Vagina (tissue), 2 donors: ENCODE results near the gene RNPEPL1. TPM values are rescaled to one million over a fixed set of nuclear protein-coding genes. Genes with fewer than 3 reads are reported as not detected.
A peak's percentile ranks its signal among the peaks of the same experiment; 100 is the strongest.

Source experiments
- DNase-seq, 2 donors: peaks; one replicate each; pipeline ENCODE4 v3.0.0-alpha.2; 2017; ENCODE audit errors: extremely low spot score in 2 of 2
- H3K27ac ChIP-seq: fragments of 200-600 bp; sonication (generic); one replicate; pipeline ENCODE4 v1.5.1; 2019
- H3K27me3 ChIP-seq: fragments of 200-600 bp; sonication (generic); one replicate; pipeline ENCODE4 v1.5.1; 2019
- H3K36me3 ChIP-seq, 2 donors: fragments of 200-600 bp; sonication (generic); one replicate each; pipeline ENCODE4 v1.5.1; 2017 to 2019
- H3K4me1 ChIP-seq: fragments of 200-600 bp; sonication (generic); one replicate; pipeline ENCODE4 v1.5.1; 2019
- H3K4me3 ChIP-seq, 2 donors: fragments of 200-600 bp; sonication (generic); 1 replicate in 1 of 2; 2 replicates in 1 of 2; pipeline ENCODE4 v1.5.1; 2016 to 2019
- H3K9me3 ChIP-seq: fragments of 200-600 bp; sonication (generic); one replicate; pipeline ENCODE4 v1.5.1; 2019
- CTCF ChIP-seq, 3 experiments: fragments of 450-650 bp in 2 of 3; fragments of 200-600 bp in 1 of 3; sonication (generic) in 1 of 3; IDR thresholded peaks; one replicate each; pipeline ENCODE4 v1.5.1; 2017 to 2019; ENCODE audit warnings: antibody characterized with exemption in 3 of 3, mild to moderate bottlenecking in 2 of 3, moderate library complexity in 2 of 3
- POLR2A ChIP-seq, 2 donors: fragments of 450-650 bp; IDR thresholded peaks; one replicate each; pipeline ENCODE4 v1.6.1; 2017; ENCODE audit warnings: antibody characterized with exemption in 2 of 2, mild to moderate bottlenecking in 2 of 2, moderate library complexity in 2 of 2
- POLR2AphosphoS5 ChIP-seq, 2 donors: sonication (generic); formaldehyde crosslinking; IDR thresholded peaks; one replicate each; pipeline ENCODE4 v1.9.0; 2017; ENCODE audit warnings: antibody characterized with exemption in 2 of 2, mild to moderate bottlenecking in 2 of 2, low read depth in 1 of 2; ENCODE audit not compliant: insufficient read depth in 1 of 2
- intact Hi-C: fragments of 100-400 bp; cut with DNase I; formaldehyde crosslinking; loops from one replicate; pipeline ENCODE4 v1.15.1; 2023
- total RNA-seq: library from RNA; depleted of rRNA; stranded (reverse); fragments of >200 nt; gene quantifications from one replicate; pipeline ENCODE4 v1.2.3, GENCODE V29; 2016

RNPEPL1 gene
- total RNA-seq, 1 donor from 2014 or later, result 65.1 TPM

DNA sequence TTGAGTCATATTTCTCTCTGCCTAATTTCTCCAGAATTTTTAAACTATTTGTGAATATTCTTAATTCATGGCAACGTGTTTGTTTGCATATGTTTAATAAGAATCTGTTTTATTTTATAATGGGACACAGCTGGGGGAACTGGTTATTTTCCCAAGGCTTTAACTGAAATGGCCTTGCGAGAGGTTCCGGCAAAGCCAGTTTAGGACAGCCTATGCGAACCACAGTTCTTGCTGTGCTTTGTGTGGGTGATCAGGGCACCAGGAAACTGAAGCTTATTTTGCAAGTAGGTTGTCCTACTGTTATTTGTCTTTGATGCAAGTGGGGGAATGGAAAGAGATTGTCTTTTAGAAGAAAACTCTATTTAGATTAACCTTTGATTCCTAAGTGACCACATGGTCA is 17.0 kb upstream of the RNPEPL1 start:
- Histone ChIP-seq H3K4me3 (no peak overlapping the region), H3K36me3 (peaks cover 0 to 9% of the 10 kb centered on the region in 2 donors), H3K27ac (no peak overlapping the region), H3K27me3 (no peaks in the 10 kb centered on the region), H3K4me1 (no peaks in the 10 kb centered on the region), H3K9me3 (no peaks in the 10 kb centered on the region)
- intact Hi-C loops, result no loop called here
- DNase-seq, result no peak
- no peak for TF ChIP-seq POLR2A (IDR thresholded peaks at IDR 0.05)
- TF ChIP-seq CTCF (IDR thresholded peaks at IDR 0.05), result no peak
- no peak for TF ChIP-seq POLR2AphosphoS5 (IDR thresholded peaks at IDR 0.05; ENCODE audit: insufficient read depth in 1 of 2, low read depth in 1 of 2)

DNA sequence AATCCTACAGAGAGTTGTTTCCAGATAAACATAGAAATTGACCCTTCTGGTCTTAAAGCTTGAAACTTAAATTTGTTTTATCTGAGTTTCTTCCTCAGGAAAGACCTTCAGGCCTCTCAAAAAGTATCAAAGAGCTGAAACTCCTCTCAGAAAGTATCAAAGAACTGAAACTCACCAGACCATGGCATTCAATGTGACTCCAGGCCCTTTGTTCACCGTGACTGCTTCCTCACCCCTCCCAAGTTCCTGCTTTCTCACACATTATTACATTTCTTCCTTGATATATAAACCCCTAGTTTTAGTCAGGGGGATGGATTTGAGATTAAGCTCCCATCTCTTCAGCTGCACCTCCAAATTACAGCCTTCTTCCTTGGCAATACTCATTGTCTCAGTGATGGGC is 16.5 kb upstream of the RNPEPL1 start:
- H3K9me3 ChIP-seq, result no peaks in the 10 kb centered on the region
- H3K4me1 ChIP-seq, result peaks cover 4% of the 10 kb centered on the region
- TF ChIP-seq CTCF (IDR thresholded peaks at IDR 0.05), result no peak
- TF ChIP-seq POLR2AphosphoS5 (IDR thresholded peaks at IDR 0.05; ENCODE audit: insufficient read depth in 1 of 2, low read depth in 1 of 2), result no peak
- TF ChIP-seq POLR2A (IDR thresholded peaks at IDR 0.05), result no peak
- no peak overlapping the region for H3K4me3 ChIP-seq
- intact Hi-C loops, result no loop called here
- no peak overlapping the region for H3K27ac ChIP-seq
- peaks cover 0 to 9% of the 10 kb centered on the region in 2 donors for H3K36me3 ChIP-seq
- H3K27me3 ChIP-seq, result no peaks in the 10 kb centered on the region
- peak in 1 of 2 donors; percentile 10 for DNase-seq

- H3K27me3 ChIP-seq, result no peaks in the 10 kb centered on the region
- H3K9me3 ChIP-seq, result no peaks in the 10 kb centered on the region
- H3K4me1 ChIP-seq, result peaks cover 26% of the 10 kb centered on the region
- H3K4me3 ChIP-seq, result no peak overlapping the region
- intact Hi-C loops, result no loop called here
- H3K36me3 ChIP-seq, result peaks cover 0 to 9% of the 10 kb centered on the region in 2 donors
- DNase-seq, result peak; percentile 67 to 76
- TF ChIP-seq POLR2A (IDR thresholded peaks at IDR 0.05) (no peak), CTCF (IDR thresholded peaks at IDR 0.05) (no peak), POLR2AphosphoS5 (IDR thresholded peaks at IDR 0.05; ENCODE audit: insufficient read depth in 1 of 2, low read depth in 1 of 2) (no peak)
- H3K27ac ChIP-seq, result no peak overlapping the region
Measured at GRCh38 chr2:240553956-240554480, 14.3 kb upstream of the RNPEPL1 start.

GRCh38 chr2:240554767-240555493 is 13.4 kb upstream of the RNPEPL1 start:
- Histone ChIP-seq H3K27me3 (no peaks in the 10 kb centered on the region), H3K4me1 (peaks cover 35% of the 10 kb centered on the region), H3K27ac (no peak overlapping the region), H3K9me3 (no peaks in the 10 kb centered on the region), H3K4me3 (no peak overlapping the region), H3K36me3 (peaks cover 0 to 9% of the 10 kb centered on the region in 2 donors)
- no peak for TF ChIP-seq CTCF (IDR thresholded peaks at IDR 0.05)
- TF ChIP-seq POLR2AphosphoS5 (IDR thresholded peaks at IDR 0.05; ENCODE audit: insufficient read depth in 1 of 2, low read depth in 1 of 2), result no peak
- no peak for TF ChIP-seq POLR2A (IDR thresholded peaks at IDR 0.05)
- intact Hi-C loops, result no loop called here
- DNase-seq, result peak; percentile 70 to 71
